ELF-1 (cell line): Measurements from ENCODE around the gene EHF.
A peak's percentile ranks its signal among the peaks of the same experiment; 100 is the strongest.
"Not testable (repeated sequence)": the region's sequence is repeated elsewhere in the genome, so short reads cannot be mapped to it uniquely, and the experiment has no call there.

Experiments used
- DNase-seq: peaks from one replicate; pipeline ENCODE4 v3.0.0-alpha.2; 2016; ENCODE audit warnings: low read depth, low spot score

Gene EHF

GRCh38 chr11:34620820-34621792 is at the start of gene EHF:
Gene EHF (plus strand): TSS chr11:34621093. CDS start chr11:34642631, 21,538 bp downstream.
- DNase-seq, result no peak

GRCh38 chr11:34573537-34573936 is 47.4 kb upstream of the EHF start:
- DNase-seq, result no peak

- no peak for DNase-seq
Observed at GRCh38 chr11:34575261-34575660, 45.6 kb upstream of the EHF start.

DNA sequence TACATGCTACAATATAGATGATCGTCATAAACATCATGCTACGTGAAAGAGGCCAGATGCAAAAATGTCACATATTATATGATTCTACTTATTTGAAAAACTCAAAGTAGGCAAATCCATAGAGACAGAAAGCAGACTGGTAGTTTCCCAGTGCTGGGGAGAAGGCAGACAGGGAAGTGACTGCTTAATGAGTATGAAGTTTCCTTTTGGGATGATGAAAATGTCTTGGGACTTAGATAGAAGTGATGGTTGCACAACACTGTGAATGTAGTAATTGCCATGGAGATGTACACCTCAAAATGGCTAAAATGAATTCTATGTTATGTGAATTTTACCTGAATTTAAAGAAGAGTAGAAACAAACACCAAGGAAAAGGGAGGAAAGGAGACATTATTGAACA is 45.2 kb upstream of the EHF start:
- DNase-seq, result no peak

DNA sequence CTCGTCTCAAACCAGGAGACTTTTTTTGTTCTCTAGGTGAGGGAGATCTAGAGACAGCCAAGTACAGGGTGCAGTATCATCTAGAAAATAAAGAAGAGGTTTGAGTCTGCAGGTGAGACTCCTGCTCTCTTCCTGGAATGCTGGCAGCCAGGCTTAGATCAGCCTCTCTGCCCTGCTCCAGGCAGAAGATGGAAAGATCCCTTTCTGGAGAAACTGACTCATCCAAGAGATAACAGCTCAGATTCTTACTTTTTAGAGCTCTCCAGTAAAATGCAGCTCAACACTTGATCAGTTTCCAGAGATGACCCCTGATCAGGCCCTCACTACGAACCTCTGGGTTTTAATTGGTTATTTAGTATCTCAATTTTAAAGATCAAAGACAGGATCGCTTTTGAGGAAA is 44.6 kb upstream of the EHF start:
- no peak for DNase-seq

DNA sequence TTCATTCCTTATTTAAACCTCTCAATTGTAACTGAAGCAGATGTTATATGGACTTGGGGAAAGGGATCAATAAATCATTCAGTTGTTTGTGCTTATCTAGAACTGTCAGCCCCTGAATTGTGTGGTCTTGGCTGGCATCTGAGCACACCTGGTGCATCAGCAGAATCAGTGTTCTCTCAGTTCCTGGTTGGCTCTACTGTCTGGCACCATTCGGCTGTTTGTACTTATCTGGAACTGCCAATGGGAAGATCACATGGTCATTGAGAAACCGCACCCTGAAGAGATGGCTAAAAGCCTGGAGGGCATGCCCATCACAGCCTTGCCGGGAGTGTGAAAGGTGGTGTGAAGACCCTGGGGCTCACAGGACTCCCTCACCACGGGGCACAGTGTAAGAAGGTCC is 37.1 kb upstream of the EHF start:
- no peak for DNase-seq

DNA sequence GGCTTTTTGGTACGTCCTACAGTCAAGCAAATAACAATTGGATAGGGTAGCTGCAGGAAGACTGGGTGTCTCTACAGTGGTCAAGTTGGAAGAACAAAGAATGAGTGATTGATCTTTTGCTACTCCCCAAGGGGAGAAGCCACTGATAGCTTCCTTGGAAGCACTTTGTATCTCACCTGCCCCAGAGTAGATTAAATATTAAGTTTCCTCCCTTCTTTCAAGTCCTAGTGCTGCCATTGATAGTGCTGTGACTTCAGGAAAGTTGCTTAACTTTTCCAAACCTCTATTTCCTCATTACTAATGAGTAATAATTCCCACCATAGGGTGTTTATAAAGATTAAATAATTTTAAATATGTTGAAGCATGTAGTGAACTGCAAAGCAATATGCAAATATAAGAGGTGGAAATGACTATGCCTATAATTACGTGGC is 35.6 kb upstream of the EHF start:
- no peak for DNase-seq

- DNase-seq, result no peak
Observed at GRCh38 chr11:34585735-34586487, 35.0 kb upstream of the EHF start.

DNA sequence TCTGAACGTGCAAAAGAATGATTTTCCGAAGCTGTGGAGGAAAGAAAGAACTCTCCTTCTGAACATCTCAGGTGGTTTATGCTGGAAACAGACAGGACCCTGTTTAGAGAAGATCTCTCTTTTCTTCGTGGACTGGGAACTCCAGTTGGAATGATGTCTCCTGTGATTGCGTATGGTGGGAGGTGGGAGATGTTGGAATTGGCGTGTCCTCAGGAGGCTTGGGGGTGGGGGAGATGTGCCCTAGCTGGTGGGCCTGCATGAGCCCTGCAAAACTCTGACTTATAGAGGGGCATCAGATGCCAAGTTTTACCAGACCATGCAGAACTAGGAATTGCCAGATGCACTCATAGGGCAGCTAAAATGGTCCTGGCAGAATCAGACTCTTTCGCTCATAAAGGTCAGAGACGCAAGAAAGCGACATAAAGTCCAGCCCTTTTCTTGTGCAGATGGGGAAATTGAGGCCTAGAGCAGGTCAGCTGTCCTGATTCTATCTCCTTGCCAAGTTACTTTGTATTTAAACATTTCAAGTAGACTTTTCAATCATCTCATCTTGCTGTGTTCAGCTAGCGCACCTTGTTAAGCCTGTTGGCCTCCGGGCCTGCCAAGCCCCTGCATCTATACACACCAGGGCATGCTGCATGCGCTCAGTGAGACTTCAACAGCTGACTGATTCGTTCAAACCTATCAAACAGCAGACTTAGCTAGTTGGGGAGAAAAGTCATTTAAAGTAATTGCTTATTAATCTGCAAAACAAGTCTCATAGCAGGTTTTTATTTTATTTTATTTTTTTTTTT is 34.2 kb upstream of the EHF start:
- no peak for DNase-seq

DNA sequence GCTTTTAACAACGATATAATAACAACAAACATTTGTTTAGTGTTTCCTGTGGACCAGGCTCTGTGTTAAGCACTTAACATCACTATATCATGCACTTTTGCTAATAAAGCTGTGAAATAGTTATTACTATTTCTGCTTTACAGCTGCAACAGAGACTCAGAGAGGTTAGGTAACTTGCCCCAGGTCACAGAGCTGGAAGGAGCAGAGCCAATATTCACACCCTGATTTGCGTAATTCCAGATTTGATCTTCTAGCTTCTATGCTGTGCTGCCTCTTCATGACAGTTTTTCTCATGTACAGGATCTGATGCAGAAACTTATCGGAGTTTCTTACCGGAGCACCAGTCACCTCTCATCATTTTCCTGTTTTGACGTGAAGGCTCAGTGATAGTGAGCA is 33.6 kb upstream of the EHF start:
- no peak for DNase-seq

DNA sequence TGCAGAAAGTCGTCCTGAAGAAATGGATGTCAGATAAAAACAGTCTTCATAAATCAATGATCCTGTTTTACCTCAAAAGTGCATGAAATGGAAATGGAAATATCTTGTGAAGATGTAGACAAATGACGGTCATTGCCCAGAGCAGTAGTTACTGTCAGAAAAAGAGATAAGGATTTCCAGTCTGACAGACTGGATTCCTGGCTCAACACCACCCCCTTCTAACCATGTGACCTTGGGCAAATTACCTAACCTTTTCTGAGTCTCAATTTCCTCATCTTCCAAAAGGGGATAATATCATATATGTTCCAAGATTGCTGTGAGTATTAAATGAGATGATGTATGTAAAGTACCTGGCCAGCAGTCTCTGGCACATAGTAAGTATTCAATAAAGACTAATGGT is 32.9 kb upstream of the EHF start:
- DNase-seq, result no peak

DNA sequence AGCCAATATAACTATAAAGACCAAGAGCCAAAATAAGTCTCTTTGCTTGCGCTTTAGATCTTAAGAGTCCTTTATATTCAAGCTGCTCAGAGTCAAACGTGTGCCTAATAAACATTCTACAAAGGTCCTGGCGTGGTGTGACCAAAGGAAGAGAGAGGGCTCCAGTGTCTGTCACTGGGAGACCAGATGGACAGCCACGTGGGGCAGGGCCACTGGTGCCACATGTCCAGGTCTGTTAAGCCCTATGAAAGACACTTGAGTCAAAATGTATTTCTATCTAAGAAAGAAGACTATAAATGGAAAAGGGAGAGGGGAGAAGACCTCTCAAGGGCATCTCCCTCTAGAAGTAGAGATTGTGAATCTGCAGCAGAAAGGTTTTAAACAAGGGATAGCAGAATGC is 32.2 kb upstream of the EHF start:
- no peak for DNase-seq

GRCh38 chr11:34589177-34589576 is 31.7 kb upstream of the EHF start:
- not testable (repeated sequence) for DNase-seq

GRCh38 chr11:34593085-34593484 is 27.8 kb upstream of the EHF start:
- DNase-seq, result no peak

GRCh38 chr11:34594603-34595002 is 26.3 kb upstream of the EHF start:
- DNase-seq, result no peak

DNA sequence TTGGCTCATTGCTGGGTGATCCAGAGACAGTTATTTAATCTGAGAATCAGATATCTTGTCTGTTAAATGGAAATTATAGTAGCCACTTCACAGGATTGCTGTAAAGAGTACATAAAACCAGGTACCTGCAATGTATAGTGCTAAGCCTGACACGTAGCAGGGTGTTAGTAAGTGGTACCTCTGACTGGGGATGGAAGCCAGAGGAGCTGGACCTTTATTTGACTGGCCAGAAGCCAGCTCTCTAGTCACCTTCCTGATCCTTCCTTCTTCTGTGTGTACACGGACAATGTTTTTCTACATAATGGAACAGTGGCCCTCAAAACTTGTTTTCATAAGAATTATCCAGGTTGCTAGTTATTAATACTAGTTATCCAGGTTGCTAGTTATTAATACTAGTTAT is 25.5 kb upstream of the EHF start:
- no peak for DNase-seq

DNA sequence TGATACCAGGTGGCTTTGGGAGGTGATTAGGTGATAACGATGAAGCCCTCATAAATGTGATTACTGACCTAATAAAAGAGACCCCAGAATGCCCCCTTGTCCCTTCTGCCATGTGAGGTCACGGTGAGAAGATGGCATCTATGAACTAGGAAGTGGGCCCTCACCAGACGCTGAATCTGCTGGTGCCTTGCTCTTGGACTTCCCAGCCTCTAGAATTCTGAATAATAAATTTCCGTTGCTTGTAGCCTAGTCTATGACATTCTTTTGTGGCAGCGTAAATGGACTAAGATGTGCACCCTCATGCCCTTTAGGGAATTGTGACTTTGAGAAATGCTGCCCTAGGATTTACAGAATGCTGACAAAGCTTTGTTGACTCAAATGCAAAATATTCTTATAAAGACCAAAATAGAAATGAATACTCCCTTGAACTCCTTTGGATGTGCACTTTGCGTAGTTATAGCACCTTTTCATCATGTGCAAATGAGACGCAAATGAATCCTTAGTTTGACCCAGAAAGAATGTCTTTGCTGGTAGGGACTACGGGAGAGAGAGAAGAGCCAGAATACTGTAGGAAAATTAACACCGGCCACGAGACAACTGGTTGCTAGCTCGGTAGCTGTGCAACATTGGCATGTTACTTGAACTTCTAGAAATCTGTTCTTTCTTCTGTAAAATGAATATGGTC is 24.8 kb upstream of the EHF start:
- DNase-seq, result no peak

- DNase-seq, result no peak
Observed at GRCh38 chr11:34599406-34599945, 21.4 kb upstream of the EHF start.

DNA sequence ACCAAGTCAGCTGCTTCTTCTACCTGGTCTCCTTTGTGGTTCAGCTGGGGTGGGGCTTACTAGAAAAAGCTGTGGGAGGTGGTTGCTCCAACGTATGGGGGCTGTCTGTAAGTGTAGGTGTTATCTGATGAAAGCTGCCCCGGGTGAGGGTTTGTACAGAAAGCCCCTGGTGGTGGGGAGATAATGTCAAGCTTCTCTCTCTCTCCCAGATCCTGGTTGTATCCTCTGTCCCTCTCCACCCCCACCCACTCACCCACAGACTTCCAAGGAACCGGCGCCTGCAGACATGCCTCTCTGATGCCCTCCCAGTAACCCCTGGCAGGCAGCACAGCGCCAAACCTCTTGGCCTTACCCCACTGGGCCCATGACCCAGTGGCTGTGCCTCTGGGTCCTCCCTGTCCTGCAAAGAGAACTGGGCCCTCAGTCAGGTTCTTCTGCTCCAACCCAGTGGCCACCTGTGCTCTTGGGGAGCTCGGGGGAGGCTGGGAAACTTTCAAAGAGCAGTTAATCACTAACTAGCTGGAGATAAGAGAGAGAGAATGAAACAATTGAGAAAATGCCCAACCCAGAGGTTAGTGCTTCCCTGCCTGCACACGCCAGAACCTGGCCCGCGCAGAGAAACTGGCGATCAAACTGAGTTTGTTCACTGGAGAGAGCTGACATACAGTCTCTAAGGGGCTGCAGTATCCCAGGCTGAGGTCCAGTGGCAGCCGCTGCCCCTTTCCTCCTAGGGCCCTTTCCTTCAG is 20.4 kb upstream of the EHF start:
- no peak for DNase-seq

GRCh38 chr11:34601085-34601444 is 19.8 kb upstream of the EHF start:
- peak; percentile 46 for DNase-seq
